Measurements from ENCODE around the gene ABI3BP.

Gene ABI3BP

DNA sequence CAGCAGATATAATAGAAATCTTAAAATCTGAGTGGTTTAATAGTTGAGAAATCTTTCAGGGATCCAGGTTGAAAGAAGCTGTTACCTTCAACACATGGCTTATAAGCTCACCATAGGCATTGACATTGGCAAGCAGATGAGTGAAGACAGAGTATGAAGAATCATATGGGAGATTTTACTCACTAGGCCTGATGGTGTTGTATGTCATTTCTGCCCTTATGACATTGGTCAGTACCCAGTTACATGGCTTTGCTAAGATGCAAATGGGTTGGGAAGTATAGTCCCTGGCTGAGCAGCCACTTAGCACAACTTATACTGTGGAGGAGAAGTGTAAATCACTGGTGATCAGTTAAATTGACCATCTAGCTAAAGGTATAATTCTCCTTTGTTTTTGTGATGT, 278.0 kb downstream of the ABI3BP start:
- DNase-seq = no peak

DNA sequence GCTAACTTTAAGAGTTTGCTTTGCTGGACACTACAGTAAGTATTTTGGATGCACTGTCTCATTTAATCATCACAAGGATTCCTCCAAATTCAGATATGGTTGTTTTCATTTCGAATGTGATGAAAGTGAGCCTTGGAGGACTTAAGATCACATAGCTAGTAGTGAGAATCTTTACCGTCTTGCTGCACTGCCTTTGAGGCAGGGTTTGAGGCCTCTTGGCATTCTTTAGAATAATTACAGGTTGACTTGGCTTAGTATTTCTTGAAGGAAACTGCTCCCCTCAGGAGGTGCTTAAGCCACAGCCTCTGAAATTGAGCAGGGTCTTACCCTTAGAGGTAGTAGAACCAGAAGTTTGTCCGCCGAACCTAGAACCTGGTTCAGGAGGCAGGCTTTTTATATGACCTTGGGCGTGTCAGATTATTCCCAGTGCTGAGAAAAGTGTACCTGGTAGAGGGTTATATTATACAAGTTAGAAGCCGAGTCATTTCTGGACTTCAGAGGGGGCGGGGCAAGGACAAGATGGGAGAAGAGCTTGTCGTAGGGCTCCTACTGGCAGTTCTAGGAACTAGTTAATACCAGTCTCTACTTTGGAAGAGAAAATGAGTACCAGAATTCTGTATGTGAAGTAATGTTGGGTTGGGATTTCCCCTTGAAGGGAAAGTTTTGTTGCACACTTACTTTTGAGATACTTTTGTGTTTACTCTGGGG, 282.8 kb downstream of the ABI3BP start:
- peak; percentile 58 to 64 for DNase-seq

DNA sequence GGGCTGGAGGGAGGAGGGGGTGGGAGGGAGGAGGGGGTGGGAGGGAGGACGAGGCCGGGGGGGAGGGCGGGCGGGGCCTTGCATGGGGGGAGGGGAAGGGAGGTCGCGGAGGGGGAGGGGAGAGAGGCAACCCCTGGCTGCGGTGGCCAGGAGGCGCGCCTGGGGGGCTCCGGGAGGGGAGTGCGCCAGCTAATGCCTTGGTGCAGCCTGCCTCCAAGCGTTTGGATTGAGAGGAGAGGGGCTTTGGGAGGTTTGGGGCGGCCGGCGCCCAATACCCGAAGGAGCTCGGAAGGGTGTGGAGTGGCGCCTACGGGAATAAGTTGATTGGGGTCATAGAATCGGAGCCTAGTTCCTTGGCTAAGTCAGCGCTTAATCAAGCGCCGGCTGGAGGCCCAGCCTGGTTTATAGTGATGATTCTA, 283.4 kb downstream of the ABI3BP start:
- DNase-seq = peak in 1 of 2 donors; percentile 25

DNA sequence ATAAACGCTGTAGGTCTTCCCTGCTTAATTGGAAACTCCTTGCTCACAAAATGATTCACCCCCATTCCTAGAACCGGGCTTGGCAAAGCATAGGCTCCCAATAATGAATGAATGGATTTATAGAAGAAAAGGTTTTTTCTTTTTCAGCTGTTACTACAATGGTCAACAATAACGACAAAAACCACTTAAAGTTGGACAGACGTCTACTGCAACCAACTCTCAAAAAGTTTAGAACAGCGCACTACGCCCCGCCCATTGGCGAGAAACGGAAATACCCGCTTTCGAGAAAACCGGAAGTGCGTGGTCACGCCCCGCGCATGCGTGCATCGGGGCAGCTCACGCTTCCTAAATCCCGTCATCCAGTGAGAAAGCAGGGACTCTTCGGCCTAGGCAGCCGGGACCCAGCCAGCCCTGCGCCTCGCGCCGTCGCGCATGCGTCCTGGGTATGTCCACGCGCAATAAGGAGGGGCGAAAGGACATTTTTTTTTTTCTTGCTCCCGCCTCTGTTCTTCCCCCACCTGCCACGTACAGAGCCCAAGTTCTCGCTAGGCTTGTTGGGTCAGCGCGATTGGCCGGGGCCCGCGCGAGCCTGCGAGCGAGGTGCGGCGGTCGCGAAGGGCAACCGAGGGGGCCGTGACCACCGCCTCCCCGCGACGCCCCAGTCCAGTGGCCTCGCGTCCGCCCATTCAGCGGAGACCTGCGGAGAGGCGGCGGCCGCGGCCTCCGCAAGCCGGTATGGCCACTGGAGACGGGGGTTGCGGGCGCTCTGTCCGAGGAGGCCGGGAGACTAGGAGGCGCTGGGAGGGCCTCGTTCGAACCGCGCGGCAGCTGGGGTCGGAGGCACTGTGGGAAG, 284.0 kb downstream of the ABI3BP start, which contains the start of gene TFG:
Gene TFG, plus strand, starts transcription at position 506 of the 853 bp plus-strand sequence. CDS start 4,192 bp downstream, outside the sequence.
- peak; percentile 94 to 97 for DNase-seq

DNA sequence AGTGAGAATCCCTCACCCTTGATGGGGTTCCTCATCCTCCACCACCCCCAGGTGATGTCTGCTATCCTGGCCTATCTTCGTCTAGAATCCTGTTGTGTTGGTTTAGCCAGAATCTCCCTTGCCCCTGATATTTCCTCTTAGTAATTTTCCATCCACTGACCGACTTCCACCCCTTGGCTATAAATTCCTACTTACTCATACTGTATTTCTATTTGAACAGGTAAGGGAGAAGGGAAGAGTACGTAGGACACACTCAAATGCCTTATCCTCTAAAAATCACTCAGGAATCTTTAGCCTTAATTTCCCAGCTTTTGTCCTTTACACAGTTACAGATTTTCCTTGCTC, 284.6 kb downstream of the ABI3BP start:
- DNase-seq = no peak

DNA sequence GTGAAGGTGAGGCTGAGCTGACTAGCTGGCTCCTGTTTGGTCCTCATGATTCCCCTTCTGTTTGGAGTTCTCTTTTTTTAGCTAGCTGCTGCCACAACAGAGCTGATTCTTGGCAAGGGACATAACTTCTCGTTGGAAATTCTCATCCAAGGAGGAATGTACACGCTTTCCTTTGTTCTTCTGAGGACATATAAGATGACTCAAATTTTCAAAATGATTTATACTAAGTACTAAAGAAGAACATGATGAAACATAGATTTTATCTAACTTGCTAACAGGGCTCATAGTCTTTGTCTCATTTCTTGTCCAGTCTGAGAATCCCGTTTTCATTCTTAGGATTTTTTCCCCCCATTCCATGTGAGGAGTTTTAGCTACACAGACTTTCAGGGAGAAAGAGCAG, 286.9 kb downstream of the ABI3BP start:
- no peak for DNase-seq

DNA sequence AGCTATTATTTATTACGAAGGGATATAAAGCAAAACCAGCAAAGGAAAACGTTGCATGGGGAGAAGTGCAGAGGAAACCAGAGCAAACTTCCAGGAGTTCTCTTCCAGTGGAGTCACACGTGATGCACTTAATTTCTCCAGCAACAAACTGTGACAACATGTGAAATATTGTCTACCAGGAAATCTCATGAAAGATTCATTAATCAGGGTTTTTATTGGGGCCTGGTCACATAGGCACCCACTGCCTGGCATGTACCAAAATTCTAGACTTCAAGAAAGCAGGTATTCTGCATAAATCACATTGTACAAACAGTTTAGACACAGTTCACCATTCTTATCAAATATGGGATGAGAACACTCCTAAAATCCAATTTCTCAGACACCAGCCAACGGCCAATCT, 289.4 kb downstream of the ABI3BP start:
- no peak for DNase-seq

DNA sequence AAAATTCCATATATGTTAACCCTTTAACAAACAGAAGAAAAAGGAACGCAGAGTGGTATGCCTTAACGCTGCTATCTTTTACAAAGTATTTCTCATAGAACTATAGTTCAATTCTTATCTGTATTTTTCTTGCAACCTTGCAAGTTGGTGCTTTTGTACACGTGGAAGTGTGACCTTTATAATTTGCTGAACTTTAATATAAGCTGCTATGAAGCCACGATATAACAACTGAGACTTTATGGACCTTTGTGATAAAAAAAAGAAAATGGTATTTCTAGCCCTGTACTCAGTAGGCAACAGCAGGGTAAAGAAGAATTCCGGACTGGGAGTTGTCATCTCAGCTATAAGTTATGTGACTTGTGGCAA, 290.3 kb downstream of the ABI3BP start:
- DNase-seq = no peak

DNA sequence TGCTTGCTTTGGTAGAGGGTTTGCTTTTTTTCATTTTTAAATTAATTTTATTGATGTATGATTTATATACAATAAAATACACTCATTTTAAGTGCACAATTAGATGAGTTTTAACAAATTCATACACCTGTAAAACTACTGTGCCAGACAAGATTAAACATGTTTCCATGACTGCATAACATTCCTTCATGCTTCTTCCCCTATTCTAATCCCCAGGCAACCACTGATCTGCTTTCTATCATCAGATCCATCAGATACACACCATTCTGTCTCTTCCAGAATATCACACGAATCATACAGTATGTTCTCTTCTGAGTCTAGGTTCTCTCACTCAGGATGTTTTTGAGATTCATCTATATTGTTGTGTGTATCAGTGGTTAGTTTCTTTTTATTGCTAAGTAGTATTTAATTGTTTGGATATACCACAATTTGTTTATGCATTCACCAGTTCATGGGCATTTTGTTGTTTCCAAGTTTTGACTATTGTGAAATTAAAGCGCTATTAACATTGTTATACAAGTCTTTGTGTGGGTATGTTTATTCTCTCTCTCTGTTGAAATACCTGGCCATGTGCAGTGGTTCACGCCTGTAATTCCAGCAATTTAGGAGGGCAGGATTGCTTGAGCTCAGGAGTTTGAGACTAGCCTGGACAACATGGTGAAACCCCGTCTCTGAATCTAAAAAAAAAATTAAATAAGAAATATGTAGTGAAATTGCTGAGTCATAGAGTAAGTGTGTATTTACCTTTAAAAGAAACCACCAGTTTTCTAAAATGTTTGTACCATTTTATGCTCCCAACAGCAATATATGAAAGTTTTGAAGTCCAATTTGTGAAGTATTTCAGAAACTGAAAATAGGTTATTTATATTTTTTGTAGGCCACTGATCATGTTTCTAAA, 290.9 kb downstream of the ABI3BP start:
- DNase-seq = no peak

DNA sequence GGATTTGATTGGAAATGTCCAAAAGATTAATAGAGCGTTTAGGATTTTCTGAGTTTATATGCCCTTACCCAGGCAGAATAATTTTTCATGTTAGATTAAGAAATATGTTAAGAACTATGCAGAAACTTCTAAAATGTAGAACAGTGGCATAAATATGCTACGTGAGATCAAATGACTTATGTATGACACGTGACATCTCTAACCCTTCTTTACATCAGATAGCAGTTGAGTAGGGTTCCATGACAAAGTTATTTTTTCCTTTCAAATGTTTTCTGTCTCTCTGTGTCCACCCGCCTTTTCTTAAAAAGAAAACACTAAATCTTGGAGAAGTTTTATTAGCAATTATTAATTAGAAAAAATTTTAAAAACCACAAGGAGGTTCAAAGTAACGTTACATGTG, 292.5 kb downstream of the ABI3BP start:
- DNase-seq = no peak

Measured in activated CD4-positive, alpha-beta T cell treated with anti-CD3 and anti-CD28 coated beads for 4 hours (primary cell).